WI38 (cell line): Measurements from ENCODE around the gene GPRC5D.

Experiments used
- H3K4me3 ChIP-seq: 2 replicates; pipeline ENCODE4 v1.5.1; 2011; ENCODE audit warnings: low read depth, mild to moderate bottlenecking, control low read depth, low read length
- TF ChIP-seq, protein P1 (sequence below): IDR thresholded peaks from 2 replicates; pipeline ENCODE4 v1.5.1; 2012; ENCODE audit warnings: low read depth, mild to moderate bottlenecking, control low read depth, low read length

The GPRC5D gene

DNA sequence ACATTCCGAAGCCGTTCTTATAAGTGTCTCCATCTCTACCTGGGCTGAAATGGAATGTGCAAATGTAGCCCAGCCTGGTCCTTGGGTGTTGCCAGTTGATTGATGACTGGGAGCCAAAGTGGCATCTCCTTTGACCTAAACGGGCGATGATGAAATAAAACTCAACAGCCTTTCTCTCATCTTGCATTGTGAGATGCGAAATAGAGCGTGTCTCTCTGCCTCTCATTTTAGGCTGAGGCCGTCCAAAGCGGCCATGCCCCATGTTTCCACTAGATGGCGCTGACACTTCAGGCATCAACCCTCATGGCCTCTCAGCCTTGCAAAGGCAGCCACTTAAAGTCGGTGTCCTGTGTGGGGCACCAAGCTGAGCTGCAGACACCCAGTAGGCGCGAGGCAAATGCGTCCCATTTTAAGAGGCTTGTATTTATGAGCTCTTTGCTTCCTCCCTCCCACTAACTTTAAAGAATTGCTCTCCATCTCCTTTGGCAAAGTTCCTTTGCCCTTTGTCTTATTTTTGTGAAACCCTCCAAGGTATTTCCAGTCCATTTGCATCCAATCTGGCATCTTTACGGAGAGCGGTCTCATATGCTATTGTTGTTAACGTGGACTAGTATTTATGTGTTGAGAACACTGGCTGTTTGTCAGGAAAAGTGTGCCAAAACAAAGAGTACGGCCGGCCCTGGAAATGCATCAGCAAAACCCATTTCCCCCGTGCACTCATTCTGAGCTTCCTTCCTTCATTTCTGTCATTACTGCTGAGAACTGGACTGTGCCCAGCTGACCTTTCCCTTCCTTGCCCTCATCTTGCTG is 35.6 kb downstream of the GPRC5D start:
- no peak overlapping the region for H3K4me3 ChIP-seq
- TF ChIP-seq, protein P1, sequence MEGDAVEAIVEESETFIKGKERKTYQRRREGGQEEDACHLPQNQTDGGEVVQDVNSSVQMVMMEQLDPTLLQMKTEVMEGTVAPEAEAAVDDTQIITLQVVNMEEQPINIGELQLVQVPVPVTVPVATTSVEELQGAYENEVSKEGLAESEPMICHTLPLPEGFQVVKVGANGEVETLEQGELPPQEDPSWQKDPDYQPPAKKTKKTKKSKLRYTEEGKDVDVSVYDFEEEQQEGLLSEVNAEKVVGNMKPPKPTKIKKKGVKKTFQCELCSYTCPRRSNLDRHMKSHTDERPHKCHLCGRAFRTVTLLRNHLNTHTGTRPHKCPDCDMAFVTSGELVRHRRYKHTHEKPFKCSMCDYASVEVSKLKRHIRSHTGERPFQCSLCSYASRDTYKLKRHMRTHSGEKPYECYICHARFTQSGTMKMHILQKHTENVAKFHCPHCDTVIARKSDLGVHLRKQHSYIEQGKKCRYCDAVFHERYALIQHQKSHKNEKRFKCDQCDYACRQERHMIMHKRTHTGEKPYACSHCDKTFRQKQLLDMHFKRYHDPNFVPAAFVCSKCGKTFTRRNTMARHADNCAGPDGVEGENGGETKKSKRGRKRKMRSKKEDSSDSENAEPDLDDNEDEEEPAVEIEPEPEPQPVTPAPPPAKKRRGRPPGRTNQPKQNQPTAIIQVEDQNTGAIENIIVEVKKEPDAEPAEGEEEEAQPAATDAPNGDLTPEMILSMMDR: peak; percentile 99

DNA sequence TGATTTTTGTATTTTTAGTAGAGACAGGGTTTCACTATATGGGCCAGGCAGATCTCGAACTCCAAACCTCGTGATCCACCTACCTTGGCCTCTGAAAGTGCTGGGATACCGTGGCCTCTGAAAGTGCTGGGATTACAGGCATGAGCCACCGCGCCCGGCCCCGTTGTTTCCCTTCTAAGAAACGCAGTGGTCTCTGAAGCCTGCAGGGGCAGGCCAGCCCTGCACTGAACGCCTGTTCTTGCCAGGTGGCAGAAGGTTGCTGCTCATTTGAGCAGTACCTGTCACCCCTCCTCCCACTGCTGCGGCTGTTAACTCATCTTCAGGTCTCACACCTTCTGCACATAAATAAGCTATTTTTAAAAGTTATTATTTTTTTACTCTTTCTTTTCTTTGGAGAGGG is 36.3 kb downstream of the GPRC5D start:
- no peak overlapping the region for H3K4me3 ChIP-seq
- TF ChIP-seq, protein P1: no peak

DNA sequence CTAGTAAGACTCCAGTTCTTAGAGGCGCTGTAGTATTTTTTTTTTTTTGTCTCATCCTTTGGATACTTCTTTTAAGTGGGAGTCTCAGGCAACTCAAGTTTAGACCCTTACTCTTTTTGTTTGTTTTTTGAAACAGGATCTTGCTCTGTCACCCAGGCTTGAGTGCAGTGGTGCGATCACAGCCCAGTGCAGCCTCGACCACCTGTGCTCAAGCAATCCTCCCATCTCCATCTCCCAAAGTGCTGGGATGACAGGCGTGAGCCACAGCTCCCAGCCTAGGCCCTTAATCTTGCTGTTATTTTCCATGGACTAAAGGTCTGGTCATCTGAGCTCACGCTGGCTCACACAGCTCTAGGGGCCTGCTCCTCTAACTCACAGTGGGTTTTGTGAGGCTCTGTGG is 39.3 kb downstream of the GPRC5D start:
- TF ChIP-seq, protein P1: no peak
- H3K4me3 ChIP-seq: no peak overlapping the region

DNA sequence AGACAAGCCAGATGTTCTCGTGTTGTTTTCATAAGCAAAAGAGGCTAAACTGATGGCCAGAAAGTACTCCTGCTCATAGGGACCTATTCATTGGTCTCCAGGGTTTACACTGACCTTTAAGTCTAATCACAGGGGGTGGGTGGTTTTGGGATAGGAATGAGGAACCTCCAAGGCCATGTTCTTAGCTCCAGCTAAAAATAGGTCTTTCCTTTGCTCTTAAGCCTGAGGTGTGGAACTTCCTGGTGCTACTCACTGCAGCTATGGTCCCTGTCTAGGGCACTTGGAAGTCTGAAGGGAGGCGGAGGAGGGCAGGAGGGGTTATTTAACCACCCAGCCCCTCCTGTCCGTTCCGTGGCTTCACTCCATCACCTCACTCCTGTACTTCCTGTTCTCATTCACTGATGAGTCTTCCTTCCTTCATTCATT is 42.0 kb downstream of the GPRC5D start:
- no peak overlapping the region for H3K4me3 ChIP-seq
- TF ChIP-seq, protein P1: no peak

DNA sequence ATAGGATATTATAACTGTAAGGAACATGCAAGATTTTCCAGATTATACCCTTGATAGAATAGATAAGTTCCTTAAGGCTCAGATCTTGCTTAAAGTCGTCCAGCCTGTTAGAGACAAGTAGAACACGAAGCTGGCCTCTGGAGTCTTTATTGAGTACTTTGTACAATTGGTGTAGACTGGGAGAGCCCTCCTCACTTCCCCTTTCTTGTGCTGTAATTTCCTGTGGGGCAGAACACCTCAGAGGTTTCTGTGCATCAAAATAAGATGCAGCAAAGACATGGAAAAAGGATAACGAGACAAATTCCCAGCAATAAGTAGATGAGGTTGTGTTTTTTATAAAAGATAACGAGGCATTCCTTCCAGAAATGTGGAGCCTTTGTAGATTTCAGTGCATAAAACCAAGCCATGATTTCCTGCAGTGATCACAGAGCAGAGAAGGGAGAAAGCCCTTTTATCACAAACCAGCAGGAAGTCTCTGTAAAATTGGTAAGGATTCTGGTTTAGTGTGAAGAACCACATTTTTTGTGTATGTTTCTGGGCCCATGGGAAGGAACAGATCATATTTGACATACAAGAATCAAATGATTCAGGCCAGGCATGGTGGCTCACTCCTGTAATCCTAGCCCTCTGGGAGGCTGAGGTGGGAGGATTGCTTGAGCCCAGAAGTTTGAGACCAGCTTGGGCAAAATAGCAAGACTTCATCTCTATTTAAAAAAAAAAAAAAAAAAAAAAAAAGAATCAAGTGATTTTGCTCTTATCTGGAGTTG is 42.6 kb downstream of the GPRC5D start:
- TF ChIP-seq, protein P1: no peak
- no peak overlapping the region for H3K4me3 ChIP-seq

DNA sequence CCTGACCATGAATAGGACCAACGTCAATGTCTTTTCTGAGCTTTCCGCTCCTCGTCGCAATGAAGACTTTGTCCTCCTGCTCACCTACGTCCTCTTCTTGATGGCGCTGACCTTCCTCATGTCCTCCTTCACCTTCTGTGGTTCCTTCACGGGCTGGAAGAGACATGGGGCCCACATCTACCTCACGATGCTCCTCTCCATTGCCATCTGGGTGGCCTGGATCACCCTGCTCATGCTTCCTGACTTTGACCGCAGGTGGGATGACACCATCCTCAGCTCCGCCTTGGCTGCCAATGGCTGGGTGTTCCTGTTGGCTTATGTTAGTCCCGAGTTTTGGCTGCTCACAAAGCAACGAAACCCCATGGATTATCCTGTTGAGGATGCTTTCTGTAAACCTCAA is 43.3 kb downstream of the GPRC5D start:
- TF ChIP-seq, protein P1: no peak
- H3K4me3 ChIP-seq: no peak overlapping the region

DNA sequence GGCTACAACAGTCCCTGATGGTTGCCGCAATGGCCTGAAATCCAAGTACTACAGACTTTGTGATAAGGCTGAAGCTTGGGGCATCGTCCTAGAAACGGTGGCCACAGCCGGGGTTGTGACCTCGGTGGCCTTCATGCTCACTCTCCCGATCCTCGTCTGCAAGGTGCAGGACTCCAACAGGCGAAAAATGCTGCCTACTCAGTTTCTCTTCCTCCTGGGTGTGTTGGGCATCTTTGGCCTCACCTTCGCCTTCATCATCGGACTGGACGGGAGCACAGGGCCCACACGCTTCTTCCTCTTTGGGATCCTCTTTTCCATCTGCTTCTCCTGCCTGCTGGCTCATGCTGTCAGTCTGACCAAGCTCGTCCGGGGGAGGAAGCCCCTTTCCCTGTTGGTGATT is 43.7 kb downstream of the GPRC5D start:
- H3K4me3 ChIP-seq: no peak overlapping the region
- TF ChIP-seq, protein P1: no peak
